T-helper 1 cell (primary cell): Measurements from ENCODE around the gene LSS.
"Not testable (repeated sequence)": the region's sequence is repeated elsewhere in the genome, so short reads cannot be mapped to it uniquely, and the experiment has no call there.

Source experiments
- DNase-seq, 5 donors: peaks; one replicate each; pipeline ENCODE4 v3.0.0-alpha.2; 2012 to 2020

LSS gene

DNA sequence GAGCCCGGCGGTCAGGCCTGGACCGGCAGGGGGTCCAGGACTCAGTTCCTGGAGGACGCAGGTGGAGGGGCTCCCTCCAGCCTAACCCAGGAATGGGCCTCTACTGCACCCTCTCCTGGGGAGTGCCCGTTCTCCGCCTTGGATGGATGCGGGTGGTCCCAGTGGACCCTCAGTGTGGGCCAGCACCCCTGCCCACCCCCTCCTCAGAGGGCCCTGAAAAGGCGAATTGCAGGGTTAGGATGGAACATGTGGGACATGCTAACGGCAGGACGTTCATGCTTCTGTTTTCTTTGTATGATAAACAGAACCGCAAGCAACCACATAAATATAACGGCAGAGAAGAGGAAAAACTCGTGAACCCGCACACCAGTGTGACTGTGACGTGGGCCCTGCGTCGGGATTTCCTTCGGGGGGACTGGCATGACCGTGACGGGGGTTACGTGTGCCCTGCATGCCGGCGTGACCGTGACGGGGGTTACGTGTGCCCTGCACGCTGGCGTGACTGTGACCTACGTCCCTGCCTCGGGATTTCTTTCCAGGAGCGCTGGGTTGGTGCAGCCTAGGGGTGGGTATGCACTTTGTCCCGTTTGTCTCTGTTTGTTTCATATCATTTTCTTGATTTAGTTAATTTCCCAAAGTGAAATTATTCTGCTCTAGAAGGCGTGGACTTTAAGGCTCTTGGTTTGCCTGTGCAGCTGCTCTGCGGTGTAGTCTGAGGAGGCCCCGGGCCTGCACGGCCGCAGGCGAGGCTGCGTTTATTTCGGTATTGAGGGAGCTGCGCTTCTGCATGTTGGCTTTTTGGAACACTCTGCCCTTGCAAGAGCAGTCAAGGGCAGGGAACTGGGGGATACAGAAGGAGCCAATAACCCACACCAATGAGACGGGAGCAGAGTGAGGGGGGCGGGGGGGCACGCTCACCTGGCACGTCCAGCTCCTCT is 76.3 kb downstream of the LSS start:
- no peak for DNase-seq

GRCh38 chr21:46151261-46151988 is 77.1 kb downstream of the LSS start:
- DNase-seq: peak in 1 of 5 donors; percentile 14

DNA sequence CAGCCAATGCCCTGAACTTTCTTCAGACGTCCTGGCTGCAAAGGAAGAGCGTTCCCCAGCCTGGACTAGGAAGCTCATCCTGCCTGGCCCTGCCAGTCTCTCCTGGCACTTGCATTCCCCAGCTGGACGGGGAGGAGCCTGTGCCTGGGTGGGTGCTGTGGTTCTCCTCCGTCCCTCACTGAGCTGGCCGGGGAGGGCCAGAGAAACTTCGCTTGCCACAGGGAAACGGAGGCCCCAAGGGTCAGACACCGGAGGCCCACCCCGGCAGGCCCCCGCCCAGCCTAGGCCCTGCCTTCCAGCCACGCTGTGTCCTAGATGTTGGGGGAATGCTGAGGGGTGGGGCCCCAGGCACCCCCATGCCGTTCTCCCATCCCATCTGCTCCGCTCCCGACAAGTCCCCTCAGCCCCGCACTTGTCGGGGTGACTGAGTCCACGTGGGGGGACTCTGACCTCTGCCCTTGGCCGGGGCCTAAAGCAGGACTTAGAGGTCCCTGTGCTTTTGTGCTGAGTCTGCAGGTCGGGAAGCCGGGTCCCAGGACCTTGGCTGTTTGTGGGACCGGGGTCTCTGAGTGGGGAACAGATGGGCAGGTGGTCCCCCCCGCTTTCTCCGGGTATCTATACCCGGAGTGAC is 78.0 kb downstream of the LSS start:
- DNase-seq: no peak

DNA sequence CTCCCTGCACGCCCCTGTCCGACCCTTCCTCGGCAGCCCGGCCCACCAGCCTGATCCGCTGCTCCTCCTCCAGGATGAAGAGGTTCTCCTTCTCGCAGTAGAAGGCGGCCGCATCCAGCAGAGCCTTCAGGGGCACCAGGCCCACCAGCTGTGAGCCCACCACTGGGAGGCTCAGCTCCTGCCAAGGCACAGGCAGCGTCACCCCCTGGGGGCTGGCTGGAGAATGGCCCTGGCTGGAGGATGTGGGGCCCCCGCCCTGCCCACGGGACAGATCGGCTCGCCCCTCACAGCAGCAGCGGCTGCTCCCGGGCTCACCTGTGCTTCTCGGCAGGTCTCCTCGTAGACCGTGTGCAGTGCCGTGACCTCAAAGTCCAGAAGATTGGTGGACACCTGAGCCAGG is 78.5 kb downstream of the LSS start:
- DNase-seq: peak in 2 of 5 donors; percentile 2 to 8

- DNase-seq: peak in 2 of 5 donors; percentile 2 to 3
Observed at GRCh38 chr21:46149205-46149901, 79.2 kb downstream of the LSS start.

DNA sequence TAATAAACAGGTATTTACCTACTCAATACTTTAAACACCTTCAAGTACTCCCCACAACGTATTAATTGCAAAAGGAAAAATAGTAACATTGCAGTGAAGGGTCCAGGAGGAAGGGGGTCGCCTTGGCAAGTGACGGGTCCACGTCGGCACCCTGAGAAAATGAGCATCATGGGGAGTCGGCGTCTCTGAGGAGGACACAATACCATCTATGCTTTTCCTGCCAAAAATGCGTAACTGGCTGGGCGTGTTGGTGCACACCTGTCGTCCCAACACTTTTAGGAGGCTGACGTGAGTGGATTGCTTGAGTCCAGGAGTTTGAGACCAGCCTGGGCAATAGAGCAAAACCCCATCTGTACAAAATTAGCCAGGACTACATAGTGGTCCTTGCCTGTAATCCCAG is 80.5 kb downstream of the LSS start:
- DNase-seq: no peak

DNA sequence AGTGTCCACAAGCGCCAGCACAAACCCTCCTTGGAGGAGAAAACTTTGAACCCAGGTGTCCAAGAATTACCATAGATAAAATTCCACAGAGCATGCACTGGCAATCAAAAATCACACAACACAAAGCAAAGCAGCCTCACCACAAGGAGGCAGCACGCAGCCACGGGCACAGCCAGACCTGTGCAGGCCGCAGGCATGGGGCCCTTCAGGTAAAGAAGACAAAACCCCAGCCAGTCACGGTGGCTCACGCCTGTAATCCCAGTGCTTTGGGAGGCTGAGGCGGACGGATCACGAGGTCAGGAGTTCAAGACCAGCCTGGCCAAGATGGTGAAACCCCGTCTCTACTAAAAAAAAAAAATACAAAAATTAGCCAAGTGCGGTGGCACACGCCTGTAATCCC is 81.1 kb downstream of the LSS start:
- DNase-seq: peak in 3 of 5 donors; percentile 6 to 40 (median 31)

DNA sequence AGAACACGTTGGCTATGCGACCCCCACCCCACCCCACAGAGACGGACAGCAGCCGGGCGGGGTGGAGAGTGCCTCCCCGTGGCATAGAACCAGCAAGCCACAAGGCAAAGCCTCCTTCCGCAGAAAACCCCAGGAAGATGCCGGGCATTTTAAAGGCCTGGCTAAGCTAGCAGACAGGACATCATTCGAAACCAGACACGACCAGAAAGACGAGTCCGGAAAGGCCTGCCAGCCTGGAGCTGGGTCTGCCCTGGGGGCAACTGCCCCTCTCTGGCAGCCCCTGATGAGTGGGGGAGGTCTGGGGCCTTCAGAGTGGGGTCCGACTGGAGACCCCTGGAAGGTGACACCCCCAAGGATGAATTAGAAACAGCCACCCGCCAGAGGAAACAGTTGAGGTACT is 81.7 kb downstream of the LSS start:
- DNase-seq: no peak

DNA sequence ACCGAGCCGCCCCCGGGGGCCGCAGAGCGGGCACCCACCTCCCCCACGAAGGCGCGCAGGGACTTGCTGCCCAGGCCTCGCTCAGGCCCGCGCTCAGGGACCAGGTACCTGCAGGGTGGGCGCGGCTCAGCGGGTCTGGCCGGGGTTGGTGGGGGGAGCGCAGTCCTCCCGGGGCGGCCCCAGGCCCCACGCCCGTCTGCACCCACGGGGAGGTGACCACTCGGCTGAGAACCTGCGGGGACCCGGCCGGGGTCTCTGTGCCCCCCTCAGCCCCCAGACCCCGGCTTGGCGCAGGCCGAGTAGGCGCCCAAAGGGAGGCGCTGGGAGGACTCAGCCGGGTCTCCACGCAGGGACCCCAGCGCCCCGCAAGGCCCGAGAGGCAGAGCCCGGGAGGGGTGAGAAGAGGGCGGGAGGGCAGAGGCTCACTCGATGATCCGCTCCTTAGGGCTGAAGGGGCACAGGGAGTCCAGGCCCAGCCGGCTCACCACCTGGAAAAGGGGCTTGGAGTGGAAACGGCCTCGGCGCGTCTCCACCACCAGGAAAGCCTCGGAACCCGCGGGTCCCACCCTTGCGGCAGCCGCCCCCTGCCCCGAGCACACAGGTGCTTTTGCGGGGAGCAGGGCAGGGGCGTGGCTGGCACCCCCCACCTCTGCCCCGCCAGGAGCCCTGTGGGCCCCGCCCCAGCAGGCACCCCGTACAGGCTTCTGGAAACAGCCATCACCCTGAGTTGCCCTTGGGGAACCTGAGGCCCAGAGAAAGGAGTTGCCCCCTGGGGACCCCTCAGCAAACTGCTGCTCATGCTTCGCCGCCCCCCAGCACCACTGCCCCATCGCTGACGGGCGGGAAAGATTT is 82.5 kb downstream of the LSS start:
- peak in 1 of 5 donors; percentile 2 for DNase-seq

- no peak for DNase-seq
Observed at GRCh38 chr21:46145159-46145839, 83.3 kb downstream of the LSS start.

DNA sequence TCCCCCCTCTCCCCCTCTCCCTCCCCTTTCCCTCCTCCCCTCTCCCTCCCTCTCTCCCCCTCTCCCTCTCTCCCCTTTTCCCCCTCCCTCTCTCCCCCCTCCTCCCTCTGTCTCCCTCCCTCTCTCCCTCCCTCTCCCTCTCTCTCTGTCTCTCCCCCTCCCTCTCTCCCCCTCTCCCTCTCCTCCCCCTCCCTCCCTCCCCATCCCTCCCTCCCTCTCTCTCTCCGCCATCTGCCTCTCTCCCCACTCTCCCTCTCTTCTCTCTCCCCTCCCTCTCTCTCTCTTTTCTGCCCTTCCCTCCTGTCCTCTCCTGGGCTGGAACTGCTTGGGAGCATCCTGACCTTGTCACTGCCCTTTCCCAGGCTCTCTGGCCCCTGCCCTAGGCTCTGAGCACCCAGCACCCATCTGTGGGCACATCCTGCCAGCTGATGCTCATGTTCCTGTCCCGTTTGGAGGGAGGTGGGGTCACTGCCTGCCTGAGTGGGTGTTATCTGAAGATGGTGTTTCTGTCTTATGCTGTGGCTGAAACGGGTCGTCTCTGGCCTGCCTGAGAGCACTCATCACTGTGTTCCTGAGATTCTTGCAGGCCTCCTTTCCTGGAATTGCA is 84.0 kb downstream of the LSS start:
- no peak for DNase-seq

- DNase-seq: no peak
Observed at GRCh38 chr21:46142582-46143473, 85.7 kb downstream of the LSS start.

GRCh38 chr21:46141767-46142581 is 86.6 kb downstream of the LSS start:
- DNase-seq: no peak

DNA sequence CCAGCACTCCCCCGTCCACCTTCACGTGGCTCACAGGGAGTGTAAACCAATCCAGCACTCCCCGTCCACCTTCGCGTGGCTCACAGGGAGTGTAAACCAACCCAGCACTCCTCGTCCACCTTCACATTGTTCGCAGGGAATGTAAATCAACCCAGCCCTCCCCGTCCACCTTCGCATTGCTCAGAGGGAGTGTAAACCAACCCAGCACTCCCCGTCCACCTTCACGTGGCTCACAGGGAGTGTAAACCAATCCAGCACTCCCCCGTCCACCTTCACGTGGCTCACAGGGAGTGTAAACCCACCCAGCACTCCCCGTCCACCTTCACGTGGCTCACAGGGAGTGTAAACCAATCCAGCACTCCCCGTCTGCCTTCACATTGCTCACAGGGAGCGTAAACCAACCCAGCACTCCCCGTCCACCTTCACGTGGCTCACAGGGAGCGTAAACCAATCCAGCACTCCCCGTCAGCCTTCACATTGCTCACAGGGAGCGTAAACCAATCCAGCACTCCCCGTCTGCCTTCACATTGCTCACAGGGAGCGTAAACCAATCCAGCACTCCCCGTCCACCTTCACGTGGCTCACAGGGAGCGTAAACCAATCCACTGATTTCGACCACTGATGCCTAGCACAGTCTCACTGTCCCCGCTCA is 88.1 kb downstream of the LSS start:
- DNase-seq: not testable (repeated sequence)

GRCh38 chr21:46139686-46140085 is 88.9 kb downstream of the LSS start:
- DNase-seq: no peak

DNA sequence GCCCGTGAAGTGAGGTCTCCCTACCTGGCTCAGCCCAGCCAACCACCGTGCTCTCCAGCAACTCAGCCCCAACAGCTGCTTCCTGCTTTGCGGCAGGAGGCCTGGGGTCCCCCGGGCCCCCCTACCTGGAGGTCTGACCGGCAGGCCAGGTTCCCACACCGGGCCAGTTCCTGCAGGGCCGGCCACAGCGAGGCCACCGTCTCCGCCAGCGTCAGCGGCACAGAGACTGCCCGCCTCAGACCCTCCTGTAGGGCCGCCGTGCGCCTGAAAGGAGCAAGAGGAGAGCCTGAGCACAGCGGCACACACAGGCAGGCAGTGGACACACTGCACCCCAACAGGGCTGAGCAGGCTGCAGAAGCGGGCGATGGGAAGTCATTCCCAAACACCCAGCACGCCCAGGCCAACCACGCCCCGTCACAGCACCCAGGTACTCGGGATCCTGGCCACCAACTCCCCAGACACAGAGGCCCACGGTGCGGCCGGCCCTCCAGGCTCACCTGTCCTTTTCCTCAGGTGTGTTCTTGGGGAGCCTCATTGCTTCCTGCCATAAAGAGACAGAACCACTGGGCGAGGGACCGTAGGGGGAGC is 90.1 kb downstream of the LSS start:
- no peak for DNase-seq
